NB4 (cell line): ENCODE results near the gene MPZL1.

Experiments used
- CTCF ChIP-seq: IDR thresholded peaks from one replicate; pipeline ENCODE4 v1.5.1; 2012; ENCODE audit warnings: low read depth, low read length
- MAX ChIP-seq: IDR thresholded peaks from 2 replicates; pipeline ENCODE4 v1.6.1; 2011; ENCODE audit warnings: low read depth, low read length
- POLR2A ChIP-seq: IDR thresholded peaks from 2 replicates; pipeline ENCODE4 v1.6.1; 2011; ENCODE audit warnings: mild to moderate bottlenecking; ENCODE audit not compliant: insufficient read length; ENCODE audit errors: extremely low read depth

GRCh38 chr1:167722870-167723251, 1.1 kb downstream of the MPZL1 start:
- no peak for TF ChIP-seq CTCF
- no peak for TF ChIP-seq POLR2A
- no peak for TF ChIP-seq MAX
